Measurements from ENCODE around the gene C1orf21. TPM values are rescaled to one million over a fixed set of nuclear protein-coding genes. Genes with fewer than 3 reads are reported as not detected.

The C1orf21 gene
- total and polyA plus RNA-seq, 2 of the 4 experiments (the other 2 are of a cell fraction): 6.4 to 9.9 TPM

- Histone ChIP-seq H3K9me1 (ENCODE audit: insufficient read depth, low read length) (no peaks in the 10 kb centered on the region), H3K23ac (ENCODE audit: low read depth, low read length) (no peak overlapping the region), H3K79me1 (ENCODE audit: low read depth in 1 of 2, low read length in 2 of 2) (peaks cover 3 to 6% of the 10 kb centered on the region in 2 experiments; a peak in 3 of 4 replicates), H4K20me1 (ENCODE audit: insufficient read depth, low read length) (no peaks in the 10 kb centered on the region), H4K8ac (ENCODE audit: low read depth in 2 of 2, low read length in 2 of 2) (no peak overlapping the region), H3K4me1 (ENCODE audit: control insufficient read depth, insufficient read depth, low read length) (no peaks in the 10 kb centered on the region), H4K5ac (ENCODE audit: low read depth, low read length) (no peak overlapping the region), H3K9ac (ENCODE audit: low read depth, low read length) (no peak overlapping the region), H2AK9ac (replicated peaks; ENCODE audit: low read depth, low read length, poor library complexity) (no peak overlapping the region), H2BK5ac (ENCODE audit: low read depth, low read length, poor library complexity, severe bottlenecking) (no peak overlapping the region), H3K36me3 (ENCODE audit: control insufficient read depth, insufficient read depth, low read length) (no peaks in the 10 kb centered on the region), H3K27ac (ENCODE audit: insufficient read depth, low read length) (no peak overlapping the region), H2AFZ (replicated peaks; ENCODE audit: low read length, poor library complexity) (no peak overlapping the region), H4K91ac (ENCODE audit: insufficient read depth, low read depth, low read length) (no peak overlapping the region), H2AK5ac (ENCODE audit: low read depth, low read length) (no peak overlapping the region), H3K56ac (ENCODE audit: extremely low read depth, insufficient read depth, low read length) (no peak overlapping the region), H3K9me3 (ENCODE audit: control insufficient read depth, insufficient read depth, low read length) (no peaks in the 10 kb centered on the region), H3K18ac (ENCODE audit: low read depth, low read length) (no peak overlapping the region), H3K14ac (replicated peaks; ENCODE audit: low read depth, low read length) (no peak overlapping the region), H2BK120ac (ENCODE audit: low read depth, low read length) (no peak overlapping the region), H3K27me3 (ENCODE audit: control insufficient read depth, insufficient read depth, low read length) (no peaks in the 10 kb centered on the region), H2BK15ac (ENCODE audit: low read depth, low read length) (no peak overlapping the region), H3K4me3 (ENCODE audit: insufficient read depth, low read depth, low read length) (no peak overlapping the region), H3K4me2 (ENCODE audit: low read depth, low read length) (no peak overlapping the region), H2BK20ac (ENCODE audit: low read depth, low read length) (no peak overlapping the region), H3K4ac (ENCODE audit: low read depth, low read length) (no peak overlapping the region)
- WGBS, 2 experiments (ENCODE audit: extremely low coverage in 2 of 2, insufficient read length in 1 of 2): no CpG with 5 or more reads among the region's 3 CpGs
- DNase-seq (no peak), ATAC-seq (ENCODE audit: low read depth) (no peak)
- BruUV-seq (replicated peaks): no TSS peak
- intact Hi-C loops (cut with micrococcal nuclease): no loop called here
- TF ChIP-seq RCOR1 (IDR thresholded peaks at IDR 0.05; ENCODE audit: insufficient replicate concordance, low read length) (no peak), USF2 (IDR thresholded peaks at IDR 0.05; ENCODE audit: low read depth, low read length) (no peak), NFE2L2 (IDR thresholded peaks at IDR 0.05; ENCODE audit: low read depth, low read length) (no peak), CEBPB (IDR thresholded peaks at IDR 0.05; ENCODE audit: low read depth, low read length) (no peak), CHD1 (IDR thresholded peaks at IDR 0.05; ENCODE audit: low read depth, low read length) (no peak), CTCF (conservative IDR thresholded peaks at IDR 0.05; ENCODE audit: low read depth, low read length) (no peak), SMC3 (IDR thresholded peaks at IDR 0.05; ENCODE audit: low read depth, low read length) (no peak), POLR2A (IDR thresholded peaks at IDR 0.05; ENCODE audit: low read depth, low read length) (no peak), FOS (IDR thresholded peaks at IDR 0.05; ENCODE audit: low read depth, low read length) (no peak), MAZ (IDR thresholded peaks at IDR 0.05; ENCODE audit: borderline replicate concordance, low read depth, low read length) (no peak), ELK1 (IDR thresholded peaks at IDR 0.05; ENCODE audit: borderline replicate concordance, low read depth, low read length) (no peak), MXI1 (IDR thresholded peaks at IDR 0.05; ENCODE audit: borderline replicate concordance, low read depth, low read length) (no peak), BHLHE40 (IDR thresholded peaks at IDR 0.05; ENCODE audit: low read depth, low read length) (no peak), RAD21 (IDR thresholded peaks at IDR 0.05; ENCODE audit: low read length) (no peak), MAFK (IDR thresholded peaks at IDR 0.05; ENCODE audit: low read depth, low read length) (no peak), RFX5 (IDR thresholded peaks at IDR 0.05; ENCODE audit: low read depth, low read length) (no peak)
- dilution Hi-C loops (cut with HindIII; ENCODE audit: low sequenced_read_pairs, unreplicated experiment): no loop called here
- in situ Hi-C loops (cut with MboI; ENCODE audit: low sequenced_read_pairs): no loop called here
- ChIA-PET CTCF (no interaction called here), POLR2A (ENCODE audit: unreplicated experiment) (no interaction called here)
These were observed 56.4 kb downstream of the C1orf21 start for GRCh38 chr1:184443201-184443600.
